A172 (cell line): ENCODE data around the gene TBX5. TPM values are rescaled to one million over a fixed set of nuclear protein-coding genes. Genes with fewer than 3 reads are reported as not detected.

Experiments
- DNase-seq: peaks from one replicate; pipeline ENCODE4 v3.0.0-alpha.2; 2015; ENCODE audit warnings: low spot score
- total RNA-seq: library from RNA; depleted of rRNA; stranded (reverse); fragments of >200 nt; shearing (Covaris generic); gene quantifications from 2 replicates; pipeline ENCODE4 v1.2.3, GENCODE V29; 2014; rRNA removed

Gene TBX5
- total RNA-seq = not detected in 2 replicates

- DNase-seq = no peak
Observed at GRCh38 chr12:114405519-114406271, at the start of gene TBX5. Gene TBX5, minus strand, starts transcription at chr12:114406144. Its CDS starts 2,246 bp downstream, at chr12:114403898.

GRCh38 chr12:114451657-114452056 is 45.7 kb upstream of the TBX5 start:
- DNase-seq = no peak

DNA sequence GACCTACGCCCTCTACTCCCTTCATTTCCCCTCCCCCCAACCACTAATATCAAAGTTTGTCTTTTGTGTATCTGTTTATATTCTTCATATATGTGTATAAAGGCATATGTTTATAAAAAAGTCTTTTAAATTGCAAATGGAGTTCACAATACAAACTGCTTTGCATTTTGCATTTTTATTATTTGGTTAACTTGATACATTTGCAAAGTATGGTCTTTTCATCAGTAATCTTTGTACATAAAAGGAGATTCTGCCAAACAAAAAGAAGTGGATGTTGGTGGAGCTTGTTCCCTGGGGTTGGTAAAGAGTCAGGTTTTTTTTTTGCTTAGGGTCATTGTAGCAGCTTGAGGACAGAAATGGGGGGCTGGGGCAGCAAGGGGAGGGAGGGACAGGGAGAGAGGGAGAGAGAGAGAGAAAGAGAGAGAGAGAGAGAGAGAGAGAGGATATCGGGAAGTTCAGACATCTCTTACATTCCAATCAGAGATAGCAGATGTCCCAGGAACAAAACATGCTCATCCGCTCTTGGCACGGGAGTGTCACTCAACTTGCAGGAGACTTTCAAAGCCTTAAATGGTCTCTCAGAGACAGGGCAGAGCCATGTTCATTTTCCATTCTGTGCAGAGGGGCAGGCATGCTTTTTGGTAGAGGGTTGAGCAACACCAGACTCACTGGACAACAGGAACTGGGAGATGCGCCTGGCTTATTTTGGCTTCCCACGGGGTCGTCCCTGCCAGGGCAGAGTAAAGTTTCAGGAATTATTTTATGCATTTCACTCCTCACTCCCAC is 44.8 kb upstream of the TBX5 start:
- no peak for DNase-seq

GRCh38 chr12:114450019-114450418 is 44.1 kb upstream of the TBX5 start:
- no peak for DNase-seq

DNA sequence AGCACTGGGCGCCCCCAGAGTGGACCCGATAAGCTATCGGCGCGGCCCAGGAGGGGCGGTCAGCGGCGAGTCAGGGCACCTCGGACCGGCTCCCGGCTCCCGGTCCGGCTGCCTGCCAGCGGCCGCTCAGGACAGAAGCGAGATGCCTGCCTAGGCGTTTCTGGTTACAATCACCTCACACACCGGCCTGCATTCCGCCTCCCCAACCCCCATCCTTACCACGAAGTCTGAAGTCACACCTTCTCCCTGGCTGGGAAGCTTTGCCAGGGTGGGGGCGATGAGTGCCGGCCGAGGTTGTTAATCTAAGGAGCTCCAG is 42.6 kb upstream of the TBX5 start:
- DNase-seq = no peak

- DNase-seq = no peak
Observed at GRCh38 chr12:114447799-114448617, 42.1 kb upstream of the TBX5 start.

DNA sequence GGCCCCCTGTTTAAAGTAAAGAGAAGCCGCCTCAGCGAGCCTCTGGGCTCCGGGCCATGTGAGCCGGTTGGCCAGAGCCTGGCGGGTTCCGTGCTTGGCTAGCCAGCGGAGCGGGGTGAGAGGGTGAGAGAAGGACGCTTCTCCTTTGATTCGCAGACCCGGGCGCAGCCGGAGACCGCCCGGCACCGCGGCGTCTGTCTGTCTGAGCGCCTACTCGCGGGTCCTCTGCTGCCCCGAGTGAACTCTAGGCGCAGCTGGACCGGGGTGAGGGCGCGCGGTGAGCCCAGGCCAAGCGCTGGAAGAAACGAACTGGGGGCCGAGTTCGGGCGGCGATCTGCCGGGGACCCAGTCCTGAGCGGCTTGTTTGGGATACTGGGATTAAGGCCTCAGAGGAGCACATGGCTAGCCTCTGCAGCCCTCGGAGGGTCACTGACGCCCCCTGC is 41.4 kb upstream of the TBX5 start:
- no peak for DNase-seq

- no peak for DNase-seq
Observed at GRCh38 chr12:114445401-114446323, 39.7 kb upstream of the TBX5 start.

- no peak for DNase-seq
Observed at GRCh38 chr12:114444422-114445279, 38.7 kb upstream of the TBX5 start.

GRCh38 chr12:114443607-114444421 is 37.9 kb upstream of the TBX5 start:
- no peak for DNase-seq

GRCh38 chr12:114442578-114442977 is 36.6 kb upstream of the TBX5 start:
- no peak for DNase-seq

- no peak for DNase-seq
Observed at GRCh38 chr12:114441545-114441944, 35.6 kb upstream of the TBX5 start.

DNA sequence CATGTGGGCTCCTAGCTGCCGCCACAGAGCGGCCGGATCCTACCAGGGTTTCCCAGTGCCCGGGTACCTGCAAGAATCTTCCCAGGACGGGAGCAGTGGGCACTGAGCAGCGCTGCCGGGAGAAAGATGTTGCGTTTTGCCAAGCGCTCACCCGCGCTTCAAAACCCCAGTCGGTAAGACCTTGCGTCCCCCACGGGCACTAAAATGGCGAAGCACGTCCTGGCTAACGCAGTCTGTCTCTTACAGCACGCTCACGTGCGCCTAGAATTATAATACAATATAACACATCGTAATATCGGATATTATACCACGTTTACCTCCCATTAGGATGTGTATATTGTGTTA is 35.1 kb upstream of the TBX5 start:
- DNase-seq = no peak

DNA sequence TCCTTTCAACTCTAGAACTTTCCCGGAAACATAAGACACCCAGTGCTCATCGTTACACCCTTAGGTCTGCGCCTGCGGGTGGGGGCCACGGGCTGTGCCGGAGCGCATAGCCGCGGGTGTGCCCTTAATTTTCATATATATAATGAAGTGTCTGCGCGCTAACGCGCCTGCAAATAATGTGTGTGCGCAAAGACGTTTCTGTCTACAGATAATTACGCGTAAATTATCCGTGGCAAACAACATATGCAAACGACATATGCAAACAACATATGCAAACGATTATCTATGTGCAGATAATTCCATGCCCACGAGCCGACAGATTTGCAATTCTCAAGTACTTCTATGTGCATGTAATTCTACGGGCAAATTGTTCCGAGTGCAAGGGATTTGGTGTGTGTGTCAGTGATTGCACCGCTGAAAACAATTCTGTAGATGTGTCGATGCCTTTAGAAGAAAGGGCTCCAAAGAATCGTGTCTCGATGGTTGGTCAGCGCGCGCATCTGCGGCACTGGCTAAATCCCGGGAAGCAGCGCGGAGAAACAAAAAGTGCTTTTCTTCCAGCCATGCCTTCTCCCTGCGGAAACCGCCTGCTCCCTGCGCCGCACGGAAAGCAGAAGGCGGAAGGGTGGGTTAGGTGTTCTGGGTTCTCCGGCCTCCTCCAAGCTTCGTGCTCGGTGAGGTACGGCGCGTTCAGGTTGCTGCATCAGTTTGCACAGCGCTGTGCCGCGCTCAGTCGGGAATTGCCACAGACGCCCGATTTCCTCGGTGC is 34.5 kb upstream of the TBX5 start:
- no peak for DNase-seq

- no peak for DNase-seq
Observed at GRCh38 chr12:114439817-114440216, 33.9 kb upstream of the TBX5 start.

- DNase-seq = no peak
Observed at GRCh38 chr12:114439261-114439683, 33.3 kb upstream of the TBX5 start.

GRCh38 chr12:114438635-114439256 is 32.8 kb upstream of the TBX5 start:
- no peak for DNase-seq

GRCh38 chr12:114434341-114434740 is 28.4 kb upstream of the TBX5 start:
- no peak for DNase-seq
